ENCODE results near the gene PRDM11. TPM values are rescaled to one million over a fixed set of nuclear protein-coding genes. Genes with fewer than 3 reads are reported as not detected.

Gene PRDM11
- total RNA-seq, 2 experiments from 2014 or later = 2.5 to 4.6 TPM

- no peaks in the 10 kb centered on the region for H3K36me3 Mint-ChIP-seq
- CTCF ChIA-PET = interaction anchor here (0.8 to 1.0 kb wide), 2 partner anchors 37 to 42 kb away, joined by 3 read pairs; no protein-coding TSS in a partner anchor
- no peak overlapping the region for H3K27ac Mint-ChIP-seq
- H3K4me3 Mint-ChIP-seq = no peak overlapping the region
- H3K27me3 Mint-ChIP-seq = peaks cover 51% of the 10 kb centered on the region
- DNase-seq (no peak), ATAC-seq (no peak)
- peaks cover 34% of the 10 kb centered on the region for H3K4me1 Mint-ChIP-seq
- H3K9me3 Mint-ChIP-seq (ENCODE audit: low read depth) = peaks cover under 1% of the 10 kb centered on the region
Measured at GRCh38 chr11:45145083-45145378, 1.4 kb upstream of the PRDM11 start.

- CTCF ChIA-PET = interaction anchor here (0.8 to 1.0 kb wide), 2 partner anchors 38 to 43 kb away, joined by 3 read pairs; no protein-coding TSS in a partner anchor
- ATAC-seq (no peak), DNase-seq (peak; percentile 39)
- H3K9me3 Mint-ChIP-seq (ENCODE audit: low read depth) = peaks cover 2% of the 10 kb centered on the region
- peaks cover 46% of the 10 kb centered on the region for H3K27me3 Mint-ChIP-seq
- H3K36me3 Mint-ChIP-seq = no peaks in the 10 kb centered on the region
- H3K27ac Mint-ChIP-seq = no peak overlapping the region
- H3K4me3 Mint-ChIP-seq = peak overlapping the region; percentile 63
- H3K4me1 Mint-ChIP-seq = peaks cover 32% of the 10 kb centered on the region
Measured at GRCh38 chr11:45145379-45146071, 914 bp upstream of the PRDM11 start.

DNA sequence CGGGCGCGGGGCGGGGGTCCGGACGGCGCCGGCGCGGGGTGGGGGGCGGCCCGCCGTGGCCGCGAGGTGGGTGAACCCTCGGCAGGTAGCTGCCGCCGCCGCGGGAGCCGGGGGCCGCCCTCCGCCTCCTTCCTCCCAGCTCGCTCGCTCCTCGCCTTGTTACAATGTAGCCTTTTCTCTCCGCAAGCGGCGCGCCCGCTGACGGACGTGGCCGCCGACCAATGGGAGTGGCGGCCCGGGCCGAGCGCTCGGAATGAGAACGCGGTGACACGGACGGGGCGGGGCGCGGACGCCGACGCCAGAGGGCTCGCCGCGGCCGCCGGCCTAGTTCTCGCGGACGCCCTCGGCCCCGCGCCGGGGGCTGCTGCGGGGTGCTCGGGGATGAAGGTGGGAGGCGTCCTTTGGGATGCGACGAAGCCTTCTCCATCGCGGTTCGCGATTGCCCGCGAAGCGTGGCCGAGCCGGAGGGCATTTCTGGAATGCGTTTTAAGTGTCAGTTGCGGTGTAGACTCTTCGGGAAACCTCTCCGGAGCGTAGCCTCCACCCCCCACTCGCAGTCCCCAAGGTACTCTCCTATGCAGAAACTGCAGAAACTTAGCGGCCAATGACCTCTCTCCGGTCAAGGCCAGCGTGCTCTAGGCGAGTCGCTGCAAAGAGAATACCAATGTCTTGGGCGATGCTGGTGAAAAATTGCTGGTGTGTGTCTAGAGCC is 734 bp downstream of the PRDM11 start:
- H3K27ac Mint-ChIP-seq = peak overlapping the region; percentile 62
- H3K4me1 Mint-ChIP-seq = peaks cover 15% of the 10 kb centered on the region
- H3K9me3 Mint-ChIP-seq (ENCODE audit: low read depth) = peaks cover 2% of the 10 kb centered on the region
- ATAC-seq = peak; percentile 99
- DNase-seq = peak; percentile 94
- H3K4me3 Mint-ChIP-seq = peak overlapping the region; percentile 66
- peaks cover 40% of the 10 kb centered on the region for H3K27me3 Mint-ChIP-seq
- H3K36me3 Mint-ChIP-seq = no peaks in the 10 kb centered on the region
- CTCF ChIA-PET = interaction anchor here (1.0 kb wide), 1 partner anchor 38 kb away, joined by 4 read pairs; no protein-coding TSS in a partner anchor

GRCh38 chr11:45147891-45148675 is 1.6 kb downstream of the PRDM11 start:
- Mint-ChIP-seq H3K4me1 (peaks cover 10% of the 10 kb centered on the region), H3K27me3 (peaks cover 32% of the 10 kb centered on the region), H3K9me3 (ENCODE audit: low read depth) (peaks cover 2% of the 10 kb centered on the region), H3K27ac (no peak overlapping the region), H3K36me3 (no peaks in the 10 kb centered on the region), H3K4me3 (peak overlapping the region; percentile 66)
- CTCF ChIA-PET = no interaction called here
- DNase-seq (peak; percentile 38), ATAC-seq (no peak)

DNA sequence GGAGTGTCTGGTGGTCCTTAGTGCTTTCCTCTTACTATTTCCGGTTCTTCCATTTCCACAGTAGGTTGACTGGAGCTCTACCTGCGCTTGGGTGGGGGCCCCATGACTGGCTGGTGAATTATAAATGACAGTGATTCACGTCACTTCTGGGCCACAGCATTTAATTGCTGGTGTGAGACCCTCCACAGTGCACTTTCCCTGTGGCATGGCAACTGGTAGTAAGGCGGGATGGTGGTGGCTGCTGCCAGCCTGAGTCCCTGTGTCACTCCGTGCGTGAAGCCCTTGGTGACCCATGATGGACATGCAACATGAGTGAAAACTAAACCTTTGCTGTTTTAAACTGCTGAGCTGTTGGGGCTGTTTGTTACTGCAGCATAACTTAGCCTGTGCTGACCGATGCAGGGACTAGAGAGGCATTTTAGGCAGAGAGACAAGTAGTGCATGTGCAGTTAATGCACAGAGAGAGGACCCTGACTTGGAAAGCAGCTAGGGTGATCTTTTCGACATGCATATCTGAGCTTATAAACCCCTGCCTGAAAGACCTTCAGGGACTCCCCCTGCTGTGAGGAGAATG is 3.1 kb downstream of the PRDM11 start:
- Mint-ChIP-seq H3K36me3 (no peaks in the 10 kb centered on the region), H3K27ac (no peak overlapping the region), H3K4me3 (no peak overlapping the region), H3K4me1 (peaks cover 11% of the 10 kb centered on the region), H3K9me3 (ENCODE audit: low read depth) (peaks cover 2% of the 10 kb centered on the region), H3K27me3 (peaks cover 17% of the 10 kb centered on the region)
- ATAC-seq (no peak), DNase-seq (peak; percentile 35)
- CTCF ChIA-PET = interaction anchor here (1.0 to 1.4 kb wide), 3 partner anchors 39 to 223 kb away, joined by 3 to 4 read pairs (median 3); no protein-coding TSS in a partner anchor

- H3K36me3 Mint-ChIP-seq = no peaks in the 10 kb centered on the region
- H3K27me3 Mint-ChIP-seq = peaks cover 11% of the 10 kb centered on the region
- peaks cover 11% of the 10 kb centered on the region for H3K4me1 Mint-ChIP-seq
- no peak overlapping the region for H3K27ac Mint-ChIP-seq
- CTCF ChIA-PET = interaction anchor here (1.0 to 1.4 kb wide), 3 partner anchors 39 to 224 kb away, joined by 3 to 4 read pairs (median 3); no protein-coding TSS in a partner anchor
- peaks cover 2% of the 10 kb centered on the region for H3K9me3 Mint-ChIP-seq (ENCODE audit: low read depth)
- ATAC-seq = no peak
- no peak overlapping the region for H3K4me3 Mint-ChIP-seq
- peak; percentile 9 for DNase-seq
Measured at GRCh38 chr11:45150301-45150700, 3.9 kb downstream of the PRDM11 start.

GRCh38 chr11:45150943-45151342 is 4.5 kb downstream of the PRDM11 start:
- no peak overlapping the region for H3K4me3 Mint-ChIP-seq
- no peak overlapping the region for H3K27ac Mint-ChIP-seq
- H3K27me3 Mint-ChIP-seq = peaks cover 4% of the 10 kb centered on the region
- H3K36me3 Mint-ChIP-seq = no peaks in the 10 kb centered on the region
- CTCF ChIA-PET = interaction anchor here (1.3 kb wide), 1 partner anchor 215 kb away, joined by 4 read pairs; no protein-coding TSS in a partner anchor
- H3K4me1 Mint-ChIP-seq = peaks cover 6% of the 10 kb centered on the region
- peaks cover 2% of the 10 kb centered on the region for H3K9me3 Mint-ChIP-seq (ENCODE audit: low read depth)
- ATAC-seq (no peak), DNase-seq (peak; percentile 21)

GRCh38 chr11:45151362-45151982 is 5.0 kb downstream of the PRDM11 start:
- Mint-ChIP-seq H3K27ac (no peak overlapping the region), H3K36me3 (no peaks in the 10 kb centered on the region), H3K4me1 (peaks cover 6% of the 10 kb centered on the region), H3K27me3 (no peaks in the 10 kb centered on the region), H3K4me3 (no peak overlapping the region), H3K9me3 (ENCODE audit: low read depth) (peaks cover 2% of the 10 kb centered on the region)
- ATAC-seq (no peak), DNase-seq (peak; percentile 19)
- CTCF ChIA-PET = interaction anchor here (1.0 to 2.3 kb wide), 3 partner anchors 41 to 215 kb away, joined by 3 to 8 read pairs (median 4); no protein-coding TSS in a partner anchor

- CTCF ChIA-PET = interaction anchor here (1.0 to 2.3 kb wide), 2 partner anchors 43 to 217 kb away, joined by 3 to 8 read pairs; no protein-coding TSS in a partner anchor
- Mint-ChIP-seq H3K27ac (no peak overlapping the region), H3K36me3 (no peaks in the 10 kb centered on the region), H3K4me1 (peaks cover 1% of the 10 kb centered on the region), H3K27me3 (no peaks in the 10 kb centered on the region), H3K9me3 (ENCODE audit: low read depth) (peaks cover 2% of the 10 kb centered on the region), H3K4me3 (no peak overlapping the region)
- ATAC-seq (no peak), DNase-seq (no peak)
Measured at GRCh38 chr11:45152740-45153595, 6.5 kb downstream of the PRDM11 start.

DNA sequence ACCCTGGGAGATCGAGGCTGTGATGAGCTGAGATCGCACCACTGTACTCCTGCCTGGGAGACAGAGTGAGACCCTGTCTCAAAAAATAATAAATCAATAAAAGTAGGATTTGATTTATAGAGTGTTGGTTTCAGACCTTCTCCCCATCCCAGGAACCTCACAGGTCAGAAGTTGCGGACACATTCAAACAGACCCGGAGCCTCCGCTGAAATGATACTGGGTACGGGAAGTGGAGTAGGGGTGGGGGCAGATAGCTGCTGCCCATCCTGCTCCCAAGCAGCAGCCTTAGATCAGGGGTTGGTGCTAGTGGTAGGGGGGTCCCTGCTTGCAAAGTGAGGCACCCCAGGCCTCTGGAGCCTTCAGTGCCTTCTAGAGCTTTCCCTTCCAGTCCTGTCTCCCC is 7.8 kb downstream of the PRDM11 start:
- Mint-ChIP-seq H3K36me3 (no peaks in the 10 kb centered on the region), H3K27ac (no peak overlapping the region), H3K4me3 (no peak overlapping the region), H3K9me3 (ENCODE audit: low read depth) (peaks cover 2% of the 10 kb centered on the region), H3K27me3 (no peaks in the 10 kb centered on the region), H3K4me1 (peaks cover 1% of the 10 kb centered on the region)
- ATAC-seq (no peak), DNase-seq (no peak)
- CTCF ChIA-PET = interaction anchor here (2.3 kb wide), 1 partner anchor 44 kb away, joined by 8 read pairs; no protein-coding TSS in a partner anchor

DNA sequence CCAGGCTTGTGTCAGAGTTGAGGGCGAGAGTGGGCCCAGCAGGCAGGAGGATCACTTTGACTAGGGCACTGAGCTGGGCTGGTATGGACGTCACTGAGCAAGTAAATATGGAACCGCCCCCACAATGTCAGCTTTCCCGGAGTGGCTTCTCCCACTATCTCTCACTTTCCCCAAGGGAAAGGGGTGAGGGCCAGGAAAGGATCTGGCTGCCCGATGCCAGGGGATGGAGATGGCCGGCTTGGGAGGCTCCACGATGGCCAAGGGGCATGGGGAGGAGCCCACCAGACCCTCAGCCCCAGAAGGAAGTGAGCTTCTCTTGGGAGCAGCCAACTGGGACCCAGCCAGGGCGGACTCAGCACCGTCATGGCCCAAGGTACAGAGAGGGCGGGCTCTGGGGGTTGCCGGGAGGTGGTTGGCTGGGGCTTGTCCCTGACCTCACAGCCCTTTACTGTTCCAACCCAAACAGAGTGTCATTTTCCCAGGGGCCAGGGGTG is 8.7 kb downstream of the PRDM11 start:
- H3K9me3 Mint-ChIP-seq (ENCODE audit: low read depth) = peaks cover 1% of the 10 kb centered on the region
- no peak overlapping the region for H3K27ac Mint-ChIP-seq
- no peak overlapping the region for H3K4me3 Mint-ChIP-seq
- H3K27me3 Mint-ChIP-seq = no peaks in the 10 kb centered on the region
- CTCF ChIA-PET = interaction anchor here (2.3 kb wide), 1 partner anchor 44 kb away, joined by 8 read pairs; no protein-coding TSS in a partner anchor
- DNase-seq (no peak), ATAC-seq (no peak)
- H3K36me3 Mint-ChIP-seq = no peaks in the 10 kb centered on the region
- peaks cover 1% of the 10 kb centered on the region for H3K4me1 Mint-ChIP-seq
